22Rv1 (cell line): ENCODE data around the gene COMT.

Experiments
- H3K27ac ChIP-seq: fragments of 450-650 bp; 2 replicates; pipeline ENCODE4 v1.5.1; 2017
- ZFX ChIP-seq: fragments of 450-650 bp; IDR thresholded peaks from 2 replicates; pipeline ENCODE4 v1.6.1; 2017; ENCODE audit warnings: antibody characterized with exemption, borderline replicate concordance
- TF ChIP-seq, protein P1 (sequence below): fragments of 450-650 bp; IDR thresholded peaks from 2 replicates; pipeline ENCODE4 v1.5.1; 2017; ENCODE audit warnings: mild to moderate bottlenecking

Gene COMT

DNA sequence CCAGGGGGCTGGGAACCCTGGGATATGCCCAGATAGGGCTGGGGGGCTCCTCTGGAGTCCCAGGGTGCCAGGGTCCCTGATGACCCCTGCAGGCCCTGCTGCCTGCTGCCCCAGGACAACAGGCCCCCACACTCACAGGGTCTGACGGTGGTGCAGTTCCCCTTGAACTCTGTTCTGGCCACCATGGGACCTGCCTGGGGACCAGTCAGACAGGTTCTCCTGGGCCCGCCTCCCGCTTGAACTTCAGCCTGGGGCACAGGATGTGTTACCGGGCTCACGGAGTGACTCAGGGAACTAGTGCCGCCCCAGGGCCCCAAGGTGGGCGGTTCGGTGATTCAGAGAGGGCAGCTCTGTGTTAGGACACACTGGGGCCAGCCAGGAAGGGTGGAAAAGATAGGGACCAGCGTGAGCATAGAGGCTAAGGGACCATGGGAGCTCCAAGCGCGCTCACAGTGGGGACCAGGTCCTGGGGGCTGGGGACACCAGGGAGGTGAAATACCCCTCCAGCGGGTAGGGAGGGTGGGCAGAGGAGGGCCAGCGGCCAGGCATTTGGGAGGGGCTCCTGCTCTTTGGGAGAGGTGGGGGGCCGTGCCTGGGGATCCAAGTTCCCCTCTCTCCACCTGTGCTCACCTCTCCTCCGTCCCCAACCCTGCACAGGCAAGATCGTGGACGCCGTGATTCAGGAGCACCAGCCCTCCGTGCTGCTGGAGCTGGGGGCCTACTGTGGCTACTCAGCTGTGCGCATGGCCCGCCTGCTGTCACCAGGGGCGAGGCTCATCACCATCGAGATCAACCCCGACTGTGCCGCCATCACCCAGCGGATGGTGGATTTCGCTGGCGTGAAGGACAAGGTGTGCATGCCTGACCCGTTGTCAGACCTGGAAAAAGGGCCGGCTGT is 21.6 kb downstream of the COMT start:
- H3K27ac ChIP-seq, result peak overlapping the region; percentile 100
- no peak for TF ChIP-seq ZFX
- TF ChIP-seq, protein P1, sequence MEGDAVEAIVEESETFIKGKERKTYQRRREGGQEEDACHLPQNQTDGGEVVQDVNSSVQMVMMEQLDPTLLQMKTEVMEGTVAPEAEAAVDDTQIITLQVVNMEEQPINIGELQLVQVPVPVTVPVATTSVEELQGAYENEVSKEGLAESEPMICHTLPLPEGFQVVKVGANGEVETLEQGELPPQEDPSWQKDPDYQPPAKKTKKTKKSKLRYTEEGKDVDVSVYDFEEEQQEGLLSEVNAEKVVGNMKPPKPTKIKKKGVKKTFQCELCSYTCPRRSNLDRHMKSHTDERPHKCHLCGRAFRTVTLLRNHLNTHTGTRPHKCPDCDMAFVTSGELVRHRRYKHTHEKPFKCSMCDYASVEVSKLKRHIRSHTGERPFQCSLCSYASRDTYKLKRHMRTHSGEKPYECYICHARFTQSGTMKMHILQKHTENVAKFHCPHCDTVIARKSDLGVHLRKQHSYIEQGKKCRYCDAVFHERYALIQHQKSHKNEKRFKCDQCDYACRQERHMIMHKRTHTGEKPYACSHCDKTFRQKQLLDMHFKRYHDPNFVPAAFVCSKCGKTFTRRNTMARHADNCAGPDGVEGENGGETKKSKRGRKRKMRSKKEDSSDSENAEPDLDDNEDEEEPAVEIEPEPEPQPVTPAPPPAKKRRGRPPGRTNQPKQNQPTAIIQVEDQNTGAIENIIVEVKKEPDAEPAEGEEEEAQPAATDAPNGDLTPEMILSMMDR, result no peak

DNA sequence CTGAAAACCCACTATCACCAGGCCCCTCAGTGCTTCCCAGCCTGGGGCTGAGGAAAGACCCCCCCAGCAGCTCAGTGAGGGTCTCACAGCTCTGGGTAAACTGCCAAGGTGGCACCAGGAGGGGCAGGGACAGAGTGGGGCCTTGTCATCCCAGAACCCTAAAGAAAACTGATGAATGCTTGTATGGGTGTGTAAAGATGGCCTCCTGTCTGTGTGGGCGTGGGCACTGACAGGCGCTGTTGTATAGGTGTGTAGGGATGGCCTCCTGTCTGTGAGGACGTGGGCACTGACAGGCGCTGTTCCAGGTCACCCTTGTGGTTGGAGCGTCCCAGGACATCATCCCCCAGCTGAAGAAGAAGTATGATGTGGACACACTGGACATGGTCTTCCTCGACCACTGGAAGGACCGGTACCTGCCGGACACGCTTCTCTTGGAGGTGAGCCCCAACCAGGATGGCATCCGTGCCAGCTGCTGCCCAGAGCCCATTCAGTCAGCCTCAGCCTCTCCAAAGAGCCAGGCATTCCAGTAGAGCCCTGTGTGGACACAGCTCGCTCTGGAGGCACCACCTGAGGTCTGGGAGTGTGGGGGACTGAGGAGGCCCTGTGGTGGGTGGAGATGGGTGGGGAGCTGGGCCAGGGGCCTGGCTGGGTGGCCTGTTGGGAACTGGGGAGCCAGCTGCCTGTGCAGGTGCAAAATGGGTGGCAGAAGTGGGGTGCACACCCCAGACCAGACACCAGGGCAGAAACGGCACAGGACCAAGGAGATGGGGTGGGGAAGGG is 22.5 kb downstream of the COMT start:
- peak overlapping the region; percentile 100 for H3K27ac ChIP-seq
- TF ChIP-seq ZFX, result no peak
- TF ChIP-seq, protein P1, result no peak

DNA sequence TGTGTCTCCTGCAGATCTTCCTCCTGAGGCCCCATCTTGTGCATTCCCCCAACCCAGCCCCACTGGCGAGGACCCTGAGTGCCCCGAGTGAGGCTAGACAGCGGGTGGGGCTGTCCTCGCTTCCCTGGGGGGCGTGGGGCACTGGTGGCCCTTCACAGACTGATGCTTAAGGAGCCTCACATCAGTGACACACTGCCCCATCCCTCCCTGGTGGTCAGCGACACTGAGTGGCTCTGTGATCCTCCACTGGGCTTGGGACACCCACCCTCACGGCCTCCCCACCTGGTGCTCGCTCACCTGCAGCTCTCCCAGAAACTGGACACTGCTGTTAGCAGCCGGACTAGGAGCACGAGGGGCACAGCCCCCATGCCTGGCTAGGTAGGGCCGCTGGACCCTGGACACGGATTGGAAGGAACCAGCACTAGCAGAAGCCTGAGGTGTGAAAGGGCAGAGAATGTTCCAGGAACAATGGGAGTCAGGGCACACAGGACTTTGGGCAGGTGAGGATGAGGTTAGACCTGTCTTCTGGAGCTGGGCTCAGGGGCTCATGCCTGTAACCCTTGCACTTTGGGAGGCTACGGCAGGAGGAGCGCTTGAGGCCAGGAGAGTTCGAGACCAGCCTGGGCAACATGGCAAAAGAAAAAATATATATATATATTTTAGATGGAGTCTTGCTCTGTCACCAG is 23.3 kb downstream of the COMT start:
- H3K27ac ChIP-seq, result peak overlapping the region; percentile 100

DNA sequence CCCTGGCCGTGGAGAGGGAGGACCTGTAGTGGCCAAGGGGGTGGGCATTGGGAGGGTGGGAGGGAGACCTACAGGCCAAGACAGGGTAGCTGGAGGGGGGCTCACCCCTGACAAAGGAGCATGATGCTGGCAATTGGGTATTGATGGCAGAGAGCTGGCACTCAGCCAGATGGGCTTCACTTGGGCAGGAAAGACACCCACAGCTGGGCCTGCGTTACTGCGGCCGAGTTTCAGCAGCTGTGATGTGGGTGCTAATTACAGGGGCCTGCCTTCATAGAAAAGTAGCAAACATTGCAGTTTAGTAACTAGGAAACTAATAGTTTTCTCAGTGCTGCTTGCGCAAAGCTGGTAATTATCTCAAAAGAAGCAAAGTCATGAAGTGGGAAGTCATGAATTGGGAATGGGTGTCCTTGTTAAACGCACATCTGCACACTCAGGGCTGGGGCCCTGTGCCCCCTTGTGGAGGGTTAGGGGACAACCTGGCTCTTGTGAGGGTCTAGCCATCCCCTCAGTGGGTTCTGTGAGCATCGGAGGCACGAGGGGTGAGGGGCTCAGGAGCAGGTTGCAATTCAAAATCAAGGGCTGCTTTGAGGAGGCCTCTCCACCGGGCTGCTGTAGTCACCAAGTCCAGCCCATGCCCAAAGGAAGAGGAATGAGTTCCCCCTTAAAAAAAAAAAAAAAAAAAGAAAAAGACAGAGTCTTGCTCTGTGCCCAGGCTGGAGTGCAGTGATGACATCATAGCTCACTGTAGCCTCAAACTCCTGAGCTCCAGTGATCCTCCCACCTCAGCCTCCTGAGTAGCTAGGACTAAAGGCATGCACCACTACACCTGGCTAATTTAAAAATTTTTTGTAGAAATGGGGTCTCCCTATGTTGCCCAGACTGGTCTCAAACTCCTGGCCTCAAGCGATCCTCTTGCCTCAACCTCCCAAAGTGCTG is 24.5 kb downstream of the COMT start:
- TF ChIP-seq, protein P1, result peak; percentile 31
- TF ChIP-seq ZFX, result no peak
- peak overlapping the region; percentile 100 for H3K27ac ChIP-seq

More for the DNA sequence above, 23.3 kb downstream of the COMT start:
- no peak for TF ChIP-seq ZFX
- TF ChIP-seq, protein P1, result no peak

DNA sequence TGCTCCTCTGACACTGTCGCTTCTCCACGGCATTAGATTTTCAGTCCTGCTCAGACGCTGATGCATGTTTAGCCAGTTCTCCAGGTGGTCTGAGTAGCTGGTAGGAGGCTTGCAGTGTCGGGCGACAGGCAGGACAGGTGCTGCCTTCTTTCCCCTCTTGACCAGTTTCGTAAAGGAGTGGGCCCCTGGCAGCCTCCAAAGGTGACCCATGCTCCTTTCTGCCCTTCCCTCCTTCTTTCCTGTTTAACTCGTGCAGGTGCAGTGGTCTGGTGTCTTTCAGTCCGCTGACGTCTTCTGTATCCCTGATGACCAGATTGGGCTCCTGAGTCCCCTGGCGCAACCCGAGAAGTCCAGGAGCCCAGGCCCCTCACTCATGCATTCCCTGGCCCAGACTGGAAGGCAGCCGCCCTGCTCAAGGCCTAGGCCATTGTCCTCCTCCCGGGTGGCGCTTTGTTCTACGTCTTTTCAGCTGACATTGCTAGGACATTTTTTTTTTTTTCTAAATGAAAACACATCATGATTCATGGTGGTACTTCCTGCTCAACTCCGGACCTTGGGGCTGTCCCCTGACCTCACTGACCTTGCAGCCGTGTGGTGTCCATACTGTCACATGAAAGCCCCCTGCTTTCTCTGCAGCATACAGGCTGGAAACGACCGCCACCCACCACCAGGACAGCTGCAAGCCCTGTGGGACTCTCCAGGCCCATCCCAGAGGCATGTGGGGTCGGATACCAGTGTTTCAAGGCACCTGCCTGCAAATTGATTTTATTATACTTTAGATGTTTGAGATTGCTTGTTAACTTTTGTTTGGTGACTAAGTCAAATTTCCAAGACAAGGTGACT is 25.6 kb downstream of the COMT start:
- TF ChIP-seq, protein P1, result no peak
- no peak for TF ChIP-seq ZFX
- peak overlapping the region; percentile 100 for H3K27ac ChIP-seq
